Non-pigmented ciliary epithelial cell (primary cell): Measurements from ENCODE around the gene RBM4B.

ENCODE experiments used
- DNase-seq: peaks from one replicate; pipeline ENCODE4 v3.0.0-alpha.2; 2010; ENCODE audit warnings: low read depth

The RBM4B gene

DNA sequence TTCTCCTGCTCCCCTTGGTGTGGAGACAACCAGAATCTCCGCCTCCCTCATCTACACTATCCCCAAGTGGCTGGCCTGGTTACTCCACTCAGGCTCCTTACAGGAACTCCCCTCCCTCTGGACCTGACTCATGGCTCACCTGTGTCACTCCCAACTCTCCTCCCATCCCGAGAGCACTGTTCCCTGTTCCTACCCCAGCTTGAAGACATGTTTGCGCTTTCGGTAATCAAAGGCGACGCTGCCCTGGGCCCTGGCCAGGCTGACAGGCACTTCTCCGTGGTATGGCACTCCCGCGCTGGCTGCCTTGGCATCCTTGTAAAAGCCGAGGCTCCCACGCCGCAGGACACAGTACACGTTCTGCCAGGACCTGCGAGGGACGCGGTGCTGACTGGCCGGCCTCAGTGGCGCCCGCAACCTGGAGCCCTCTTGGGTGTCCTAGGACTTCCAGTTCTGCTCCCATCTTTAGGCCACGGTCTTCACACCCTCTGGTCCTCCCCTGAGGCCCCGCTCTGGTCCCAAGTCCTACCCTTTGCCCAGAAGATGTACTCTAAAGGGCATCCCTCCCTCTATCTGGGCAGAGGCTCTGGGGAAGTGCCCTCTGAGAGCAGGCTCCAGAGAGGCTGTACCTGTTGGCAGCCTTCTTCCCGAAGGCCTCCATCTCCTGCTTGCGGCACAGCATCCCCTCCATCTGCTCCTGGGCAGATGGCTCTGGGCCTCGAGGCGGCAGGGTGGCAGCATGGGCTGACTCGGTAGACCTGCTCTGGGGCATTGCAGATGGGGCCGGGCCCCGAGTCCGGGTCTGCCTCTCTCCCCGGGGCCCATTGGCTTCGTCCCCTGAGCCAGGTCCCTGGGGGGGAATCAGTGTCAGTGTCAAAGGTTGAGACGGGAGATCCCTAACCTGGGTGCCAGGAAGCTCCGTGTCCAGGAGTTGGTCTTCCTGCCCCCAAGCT is 9.4 kb upstream of the RBM4B start:
- no peak for DNase-seq

DNA sequence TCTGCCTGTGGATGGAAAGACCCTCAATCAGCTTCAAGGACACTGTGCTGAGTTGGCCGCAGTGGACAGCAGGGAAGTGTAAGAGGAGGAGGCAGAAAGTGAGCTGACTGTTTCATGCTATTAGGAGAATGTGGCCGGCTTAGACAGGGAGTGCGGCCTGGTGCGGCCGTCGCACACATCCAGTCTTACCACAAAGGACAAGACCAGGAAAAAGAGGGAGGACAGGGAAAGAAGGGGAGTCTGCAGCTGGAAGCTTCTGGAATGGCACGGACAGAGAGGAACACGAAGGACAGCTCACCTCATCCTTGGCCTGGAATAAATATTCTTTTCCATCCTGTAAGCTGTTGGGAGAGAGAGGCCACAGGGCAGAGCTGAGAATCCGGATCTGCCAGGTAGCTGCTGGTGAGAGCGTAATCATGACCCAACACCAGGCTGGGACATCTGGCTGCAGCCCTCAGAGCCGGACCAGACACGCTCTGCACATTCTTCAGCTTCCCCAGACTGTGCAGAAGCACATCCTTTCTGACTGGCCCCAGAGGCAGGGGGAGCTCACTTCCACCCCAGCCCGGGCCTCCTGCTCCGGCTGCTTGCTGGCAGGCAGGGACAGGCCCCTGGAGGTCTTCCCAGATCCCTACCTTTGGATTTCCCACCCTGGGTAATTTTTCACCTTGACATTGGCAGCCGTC is 8.6 kb upstream of the RBM4B start:
- DNase-seq, result no peak

DNA sequence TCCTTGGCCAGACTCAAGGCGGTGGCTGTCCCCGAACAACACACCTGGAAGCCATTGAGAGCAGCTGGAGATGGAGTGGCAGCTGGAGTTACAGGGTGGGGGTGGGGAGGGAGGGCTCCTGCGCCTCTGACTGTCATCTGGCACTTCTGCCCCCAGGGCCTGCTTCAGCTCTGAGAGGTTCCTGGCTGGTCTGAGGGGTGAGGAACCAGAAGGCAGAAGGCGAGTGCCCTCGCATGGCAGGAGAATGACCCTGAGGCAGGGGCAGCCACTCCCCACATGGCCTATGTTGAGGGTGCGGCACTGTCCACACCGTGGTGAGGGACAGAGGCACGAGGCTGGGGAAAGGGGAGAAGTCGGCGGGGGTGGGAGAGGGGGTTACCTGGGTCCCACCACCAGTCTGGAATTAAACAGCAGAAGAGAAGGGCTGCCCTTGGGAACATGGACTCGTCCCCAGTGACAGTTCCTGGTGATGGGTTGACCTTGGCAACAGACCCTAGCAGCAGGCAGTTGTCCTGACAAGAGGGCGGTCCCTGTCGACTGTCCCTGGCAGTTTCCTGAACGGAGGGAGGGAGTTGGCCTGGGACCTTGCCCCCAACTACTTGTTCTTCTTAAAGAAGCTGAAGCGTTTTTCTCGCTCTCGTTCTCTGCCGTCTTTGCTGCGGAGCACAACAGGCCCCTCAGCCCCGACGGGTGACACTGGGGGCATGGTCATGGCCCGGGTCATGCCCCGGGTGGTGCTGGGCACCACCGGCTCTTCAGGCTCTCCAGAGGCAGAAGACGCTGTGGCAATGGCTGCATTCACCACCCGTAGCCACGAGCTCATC is 7.8 kb upstream of the RBM4B start:
- no peak for DNase-seq

DNA sequence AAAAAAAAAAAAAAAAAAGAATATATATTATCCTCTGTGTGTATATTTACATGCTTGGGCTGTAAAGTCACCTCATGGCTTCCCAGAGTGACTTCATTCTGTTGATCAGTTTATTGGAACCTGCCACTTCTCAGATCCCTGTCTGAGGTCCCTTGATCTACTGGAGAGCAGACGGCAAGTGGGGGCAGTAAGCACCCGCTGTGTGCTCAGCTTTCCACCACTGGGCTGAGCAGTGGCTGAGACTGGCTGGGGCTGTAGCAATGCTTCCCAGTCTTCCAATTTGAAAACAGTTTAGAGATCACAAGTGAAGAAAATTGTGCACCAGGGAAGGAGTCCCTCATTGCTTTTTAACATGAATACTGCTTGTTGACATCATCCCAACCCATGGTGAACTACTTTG is 6.9 kb upstream of the RBM4B start:
- no peak for DNase-seq

DNA sequence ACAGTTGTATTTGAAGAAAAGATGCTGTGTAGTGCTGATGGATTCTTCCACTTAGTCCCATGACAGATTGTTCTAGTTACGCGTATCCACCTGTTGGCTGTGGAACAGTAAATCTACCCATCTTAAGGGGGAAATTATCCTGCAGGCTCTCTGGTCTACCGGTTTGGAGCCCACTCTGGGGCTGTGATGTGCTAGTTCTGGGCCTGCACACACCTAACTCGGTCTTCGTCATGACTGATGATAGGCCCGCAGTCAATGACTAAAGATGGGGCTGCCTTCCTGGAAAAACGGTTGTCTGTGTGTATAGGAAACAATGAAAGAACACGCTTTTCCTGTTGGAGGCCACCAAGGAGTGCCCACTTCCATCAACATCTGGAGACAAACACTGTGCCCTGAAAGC is 6.2 kb upstream of the RBM4B start:
- no peak for DNase-seq

DNA sequence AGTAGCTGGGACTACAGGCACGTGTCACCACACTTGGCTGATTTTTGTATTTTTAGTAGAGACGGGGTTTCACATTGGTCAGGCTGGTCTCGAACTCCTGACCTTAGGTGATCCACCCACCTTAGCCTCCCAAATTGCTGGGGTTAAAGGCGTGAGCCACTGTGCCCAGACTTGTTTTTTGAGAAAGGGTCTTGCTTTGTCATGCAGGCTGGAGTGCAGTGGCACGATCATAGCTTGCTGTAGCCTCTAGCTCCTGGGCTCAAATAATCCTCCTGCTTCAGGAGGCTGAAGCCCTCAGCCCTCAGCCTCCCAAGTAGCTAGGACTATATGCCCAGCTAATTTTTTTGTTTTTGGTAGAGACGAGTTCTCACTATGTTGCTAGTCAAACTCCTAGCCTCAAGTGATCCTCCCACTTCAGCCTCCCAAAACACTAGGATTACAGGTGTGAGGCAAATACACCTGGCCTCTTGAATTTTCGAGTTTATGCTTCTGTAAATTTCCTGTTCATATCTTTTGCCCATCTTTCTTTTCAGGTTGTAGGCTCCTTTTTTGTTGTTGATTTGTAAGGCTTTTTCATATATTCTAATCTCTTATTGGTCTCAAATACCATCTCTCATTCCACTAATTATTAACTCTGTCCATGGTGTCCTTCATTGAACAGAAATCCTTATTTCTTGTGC is 3.4 kb upstream of the RBM4B start:
- no peak for DNase-seq

DNA sequence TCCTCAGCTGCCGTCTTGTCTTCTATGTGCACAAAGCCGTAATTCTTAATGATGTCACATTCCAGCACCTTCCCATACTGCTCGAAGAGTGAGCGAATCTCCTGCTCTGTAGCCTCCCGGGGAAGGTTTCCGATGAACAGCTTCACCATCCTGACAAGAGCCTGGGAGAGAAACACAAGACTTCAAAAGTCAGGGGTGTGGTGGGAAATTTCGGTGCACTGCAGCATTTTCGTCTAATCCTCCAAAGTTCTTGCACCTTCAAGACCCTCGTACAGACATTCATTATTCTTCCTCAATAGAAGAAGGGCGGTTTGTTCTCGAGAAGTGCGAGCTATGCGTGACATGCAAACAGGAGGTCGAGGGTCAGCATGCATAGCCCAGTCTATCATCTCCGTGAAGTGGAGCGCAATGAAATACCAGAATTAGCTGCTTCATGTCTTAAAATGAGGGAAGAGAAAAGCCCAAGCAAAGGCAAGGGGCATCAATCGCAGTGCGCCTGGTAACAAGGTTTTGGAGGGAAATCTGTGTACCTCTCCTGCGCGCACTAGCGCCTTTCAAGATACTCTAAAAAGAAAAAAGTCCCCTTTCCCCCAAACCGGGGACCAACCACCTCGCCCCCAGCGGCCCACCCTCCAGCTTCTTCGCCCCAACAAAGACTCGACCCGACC is 622 bp downstream of the RBM4B start:
- DNase-seq, result no peak

DNA sequence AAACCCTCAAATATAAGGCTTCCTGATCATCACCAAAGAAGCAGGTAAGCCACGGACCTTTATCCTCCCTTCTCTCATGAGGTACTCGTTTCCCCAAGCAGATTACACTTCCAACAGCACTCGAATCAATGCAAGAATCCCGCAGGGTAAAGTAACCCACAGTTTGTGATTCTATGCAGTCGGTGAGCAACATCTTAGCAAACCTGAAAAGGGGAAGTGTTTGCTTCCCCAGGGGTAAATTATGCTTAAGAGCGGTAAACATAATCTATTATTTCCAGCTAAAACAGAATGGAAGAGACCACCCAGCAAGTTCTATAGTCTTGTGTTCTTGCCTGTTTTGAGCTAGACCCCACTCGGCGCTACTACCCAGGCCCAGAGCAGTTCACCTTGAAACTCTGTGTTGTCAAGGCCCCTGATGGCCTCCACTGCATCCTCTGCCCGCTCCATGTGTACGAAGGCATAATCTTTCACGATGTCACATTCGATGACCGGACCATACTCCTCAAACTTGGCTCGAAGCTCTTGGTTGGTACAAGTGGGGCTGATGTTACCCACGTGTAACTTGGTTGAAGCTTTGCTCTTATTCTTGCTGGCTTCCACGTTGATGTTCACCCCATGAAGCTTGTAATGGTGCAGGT is 1.3 kb downstream of the RBM4B start:
- no peak for DNase-seq

DNA sequence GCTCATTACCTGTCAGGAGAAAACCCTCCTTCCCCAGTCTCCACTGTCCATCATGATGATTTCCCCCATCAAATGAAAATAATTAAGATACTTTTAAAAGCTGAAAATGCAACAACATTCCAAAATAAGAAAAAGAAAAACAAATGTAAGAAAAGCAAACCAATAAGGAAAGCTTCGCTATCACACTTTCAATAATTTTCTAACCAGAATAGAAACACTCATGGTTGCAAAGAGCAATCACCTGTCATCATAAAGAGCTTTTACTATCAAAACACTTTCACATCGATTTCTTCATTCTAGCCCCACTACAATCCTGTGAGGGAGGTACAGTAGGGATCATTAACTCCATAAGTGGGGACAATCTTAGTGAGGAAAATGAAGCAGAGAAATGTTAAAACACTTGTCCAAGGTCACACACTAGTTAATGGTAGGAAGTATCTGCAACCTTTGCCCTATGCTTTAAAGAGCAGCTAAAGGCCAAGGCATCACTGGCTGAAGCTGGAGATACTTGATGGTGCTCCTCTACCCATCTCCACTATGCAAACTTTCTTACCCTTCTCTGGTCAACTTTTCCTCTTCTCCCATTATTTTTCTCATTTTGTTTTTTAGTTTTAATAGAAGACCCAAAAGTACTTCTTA is 2.6 kb downstream of the RBM4B start:
- DNase-seq, result no peak

DNA sequence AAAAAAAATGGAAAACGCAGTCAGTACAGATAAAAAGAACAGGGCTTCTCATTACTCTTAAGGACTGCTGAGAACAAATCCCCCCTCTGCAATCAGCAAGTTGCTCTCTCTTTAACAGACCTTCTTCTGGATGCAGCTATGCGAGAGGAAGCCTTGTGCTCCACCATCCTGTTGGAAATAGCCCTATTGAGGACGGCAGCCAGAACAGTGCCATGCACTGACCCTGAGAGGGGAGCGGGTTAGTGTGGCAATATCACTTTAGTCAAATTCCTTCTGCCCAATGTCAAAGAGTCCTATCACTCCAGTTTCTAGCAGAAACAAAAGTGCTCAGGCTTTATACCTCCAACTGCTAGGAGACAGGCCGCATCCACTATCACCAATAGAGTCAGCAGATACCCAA is 6.9 kb downstream of the RBM4B start:
- no peak for DNase-seq

DNA sequence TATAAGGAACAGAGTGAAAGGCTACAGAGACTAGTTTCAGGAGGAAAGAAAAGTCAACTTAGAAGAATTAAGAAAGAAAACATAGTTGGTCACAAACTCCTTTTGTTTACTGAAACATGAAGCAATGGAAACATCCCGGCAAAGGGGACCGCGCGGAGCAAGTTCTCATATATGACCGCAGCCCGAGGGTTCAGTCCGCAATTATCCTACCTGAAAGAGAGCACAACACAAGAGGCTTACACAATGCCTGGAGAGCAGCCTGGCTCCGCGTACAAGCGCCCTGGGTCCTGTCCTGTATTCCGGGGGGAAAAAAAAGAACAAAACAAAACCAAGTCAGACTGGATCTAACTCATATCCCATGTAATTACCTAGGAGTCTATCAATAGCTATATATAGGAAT is 12.3 kb downstream of the RBM4B start:
- no peak for DNase-seq

DNA sequence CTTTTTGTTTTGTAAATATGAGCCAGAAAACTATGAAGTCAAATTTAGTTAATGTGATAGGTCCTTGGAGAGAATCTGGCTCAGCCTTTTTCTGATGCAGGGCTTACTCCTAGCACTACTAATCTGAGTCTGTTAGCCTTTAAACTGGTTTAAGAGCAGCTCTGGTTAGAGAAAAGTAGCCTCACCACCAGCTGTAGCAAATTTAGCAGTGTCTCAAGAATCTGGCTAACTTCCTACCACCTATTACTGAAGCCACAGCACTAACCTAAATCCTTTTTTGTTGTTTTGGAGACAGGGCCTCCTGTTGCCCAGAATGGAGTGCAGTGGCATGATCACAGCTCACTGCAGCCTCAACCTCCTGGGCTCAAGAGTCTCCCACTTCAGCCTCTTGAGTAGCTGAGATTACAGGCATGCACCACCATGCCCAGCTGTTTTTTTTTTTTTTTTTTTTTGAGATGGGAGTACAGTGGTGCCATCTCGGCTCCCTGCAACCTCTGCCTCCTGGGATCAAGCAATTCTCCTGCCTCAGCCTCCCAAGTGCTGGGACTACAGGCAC is 13.9 kb downstream of the RBM4B start:
- DNase-seq, result no peak

DNA sequence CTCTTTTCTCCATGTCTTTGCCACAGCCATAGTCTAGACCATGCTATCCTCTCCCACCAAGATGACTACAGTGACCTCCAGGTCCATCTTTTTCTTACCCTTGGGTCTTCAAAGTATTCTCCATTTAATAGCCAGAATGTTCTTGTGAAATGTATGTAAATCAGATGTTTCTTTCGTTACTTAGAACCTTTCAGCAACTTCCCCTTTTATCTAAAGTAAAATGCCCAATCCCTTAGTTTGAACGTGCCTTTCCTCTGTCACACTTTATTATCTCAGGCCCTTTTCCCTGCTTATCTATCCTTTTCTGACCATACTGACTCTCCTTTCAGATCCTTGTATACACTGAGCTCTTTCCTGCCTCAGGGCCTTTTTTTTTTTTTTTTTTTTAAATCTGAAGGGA is 17.9 kb downstream of the RBM4B start:
- DNase-seq, result no peak

DNA sequence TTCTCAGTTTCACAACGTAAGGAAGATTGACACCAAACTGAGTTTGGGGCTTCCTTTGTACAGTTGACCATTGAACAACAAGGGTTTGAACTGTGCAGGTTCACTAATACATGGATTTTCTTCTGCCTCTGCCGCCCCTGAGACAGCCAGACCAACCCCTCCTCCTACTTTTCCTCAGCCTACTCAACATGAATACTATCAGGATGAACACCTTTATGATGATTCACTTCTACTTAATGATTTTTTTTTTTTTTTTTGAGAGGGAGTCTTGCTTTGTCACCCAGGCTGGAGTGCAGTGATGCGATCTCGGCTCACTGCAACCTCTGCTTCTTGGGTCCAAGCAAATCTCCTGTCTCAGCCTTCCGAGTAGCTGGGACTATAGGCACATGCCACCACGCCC is 24.6 kb downstream of the RBM4B start:
- DNase-seq, result no peak

DNA sequence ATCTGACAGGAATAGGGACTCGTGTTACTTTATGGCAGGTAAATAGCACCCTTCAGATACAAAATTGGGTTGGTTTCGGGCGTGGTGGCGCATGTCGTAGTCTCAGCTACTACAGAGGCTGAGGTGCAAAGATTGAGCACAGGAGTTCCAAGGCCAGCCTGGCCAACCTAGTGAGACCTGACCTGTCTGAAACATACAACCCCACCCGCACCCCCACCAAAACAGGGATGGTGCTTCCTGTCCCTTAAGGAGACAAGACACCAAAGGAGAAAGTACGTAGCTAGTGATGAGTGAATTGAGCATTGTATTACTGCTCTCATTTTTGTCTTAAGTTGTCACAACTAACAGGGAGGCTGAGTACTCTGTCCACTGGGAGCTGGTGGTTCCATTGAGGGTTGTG is 25.0 kb downstream of the RBM4B start:
- DNase-seq, result no peak

DNA sequence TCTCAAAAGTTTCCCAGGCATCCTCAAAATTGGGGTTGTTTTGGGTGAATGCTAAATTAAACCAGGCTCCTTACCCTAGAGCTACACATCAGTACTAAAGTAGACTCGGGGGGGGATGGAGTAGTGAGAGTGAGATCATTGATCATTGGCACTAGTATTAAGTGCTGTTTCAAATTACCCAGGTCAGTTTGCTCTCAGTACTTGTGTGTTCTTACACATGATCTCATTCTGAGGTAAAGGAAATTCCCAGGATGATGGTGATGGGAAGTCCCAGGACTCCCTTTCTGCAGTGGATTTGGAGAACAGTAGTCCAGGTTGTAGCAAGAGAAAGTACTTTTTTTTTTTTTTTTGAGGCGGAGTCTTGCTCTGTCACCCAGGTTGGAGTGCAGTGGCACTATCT is 26.7 kb downstream of the RBM4B start:
- DNase-seq, result no peak

DNA sequence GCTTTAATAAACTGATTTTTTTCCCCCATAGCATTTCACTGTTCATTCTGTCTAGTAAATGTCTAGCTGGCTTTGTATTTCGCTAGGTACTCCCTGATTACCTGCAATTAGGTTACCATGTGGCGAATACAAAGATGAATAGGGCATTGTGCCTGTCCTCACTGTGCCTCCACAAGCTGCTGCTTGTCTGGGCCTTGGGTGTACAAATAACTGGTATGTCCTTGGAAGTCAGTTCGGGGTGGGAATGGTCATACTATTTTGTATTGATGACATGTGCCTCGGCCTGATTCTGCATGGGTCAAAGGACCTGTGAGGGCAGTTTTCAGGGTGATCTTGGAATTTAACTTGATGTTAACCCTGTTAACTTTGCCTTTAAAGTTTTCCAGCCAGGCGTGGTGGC is 27.8 kb downstream of the RBM4B start:
- DNase-seq, result no peak

DNA sequence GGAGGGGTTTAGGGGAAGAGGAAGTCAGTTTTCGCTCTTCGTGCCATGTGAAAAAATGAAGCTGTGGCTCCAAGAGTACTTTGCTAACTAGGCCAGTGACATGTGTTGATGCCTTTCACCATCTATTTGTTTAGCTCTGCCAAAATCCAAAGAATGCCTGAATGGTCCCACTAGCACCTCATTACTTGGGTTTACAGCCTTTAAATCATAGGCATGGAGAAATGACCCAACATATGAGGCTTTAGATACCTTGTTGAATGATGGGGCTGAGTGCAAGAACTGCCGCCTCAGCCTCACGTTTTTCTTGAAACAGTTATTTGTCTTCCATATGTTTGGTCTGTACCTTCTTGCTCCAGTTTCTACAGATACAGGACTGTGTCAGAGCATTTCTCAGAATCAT is 30.9 kb downstream of the RBM4B start:
- no peak for DNase-seq

DNA sequence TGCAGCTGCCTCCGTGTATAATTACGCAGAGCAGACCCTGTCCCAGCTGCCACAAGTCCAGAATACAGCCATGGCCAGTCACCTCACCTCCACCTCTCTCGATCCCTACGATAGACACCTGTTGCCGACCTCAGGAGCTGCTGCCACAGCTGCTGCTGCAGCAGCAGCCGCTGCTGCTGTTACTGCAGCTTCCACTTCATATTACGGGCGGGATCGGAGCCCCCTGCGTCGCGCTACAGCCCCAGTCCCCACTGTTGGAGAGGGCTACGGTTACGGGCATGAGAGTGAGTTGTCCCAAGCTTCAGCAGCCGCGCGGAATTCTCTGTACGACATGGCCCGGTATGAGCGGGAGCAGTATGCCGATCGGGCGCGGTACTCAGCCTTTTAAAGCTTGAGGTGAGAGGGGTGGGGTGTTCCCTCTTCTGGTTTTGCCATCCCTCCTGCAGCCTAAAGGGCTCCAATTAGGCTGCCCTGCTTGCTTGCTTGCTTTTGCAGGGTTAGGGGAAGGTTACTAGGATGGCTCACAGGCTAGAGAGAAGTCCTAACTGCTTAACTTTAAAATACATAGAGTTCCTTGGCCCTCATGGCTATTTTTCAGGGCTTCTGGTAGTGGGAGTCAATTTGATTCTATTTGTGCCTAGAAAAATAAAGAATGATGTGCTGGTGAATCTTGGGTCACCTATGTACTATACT is 33.8 kb downstream of the RBM4B start:
- no peak for DNase-seq

DNA sequence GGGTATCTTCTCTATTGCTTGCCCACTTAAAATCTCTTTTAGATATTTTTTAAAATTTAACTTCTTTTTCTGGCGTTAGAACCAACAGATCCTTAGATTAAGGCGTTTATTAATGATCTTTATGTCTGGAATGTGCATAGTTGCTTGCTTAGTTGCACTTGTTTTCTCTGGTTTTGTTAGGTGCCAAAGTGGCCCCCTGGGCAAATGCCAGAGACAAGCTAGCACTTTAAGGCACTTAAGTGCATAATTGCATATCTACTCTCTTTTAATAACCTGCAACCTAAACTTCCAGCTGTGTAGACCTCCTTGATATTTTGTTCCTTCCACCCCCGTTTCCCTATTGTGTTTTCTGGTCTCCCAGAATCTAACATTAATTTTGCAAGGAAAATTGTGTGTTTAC is 35.9 kb downstream of the RBM4B start:
- no peak for DNase-seq
